CD4-positive, alpha-beta T cell treated with Interleukin-15 for 1 hour (primary cell): ENCODE measurements around the gene IFI30.

Experiments used
- DNase-seq: peaks from one replicate; pipeline ENCODE4 v3.0.0-alpha.2; 2020

IFI30 gene

DNA sequence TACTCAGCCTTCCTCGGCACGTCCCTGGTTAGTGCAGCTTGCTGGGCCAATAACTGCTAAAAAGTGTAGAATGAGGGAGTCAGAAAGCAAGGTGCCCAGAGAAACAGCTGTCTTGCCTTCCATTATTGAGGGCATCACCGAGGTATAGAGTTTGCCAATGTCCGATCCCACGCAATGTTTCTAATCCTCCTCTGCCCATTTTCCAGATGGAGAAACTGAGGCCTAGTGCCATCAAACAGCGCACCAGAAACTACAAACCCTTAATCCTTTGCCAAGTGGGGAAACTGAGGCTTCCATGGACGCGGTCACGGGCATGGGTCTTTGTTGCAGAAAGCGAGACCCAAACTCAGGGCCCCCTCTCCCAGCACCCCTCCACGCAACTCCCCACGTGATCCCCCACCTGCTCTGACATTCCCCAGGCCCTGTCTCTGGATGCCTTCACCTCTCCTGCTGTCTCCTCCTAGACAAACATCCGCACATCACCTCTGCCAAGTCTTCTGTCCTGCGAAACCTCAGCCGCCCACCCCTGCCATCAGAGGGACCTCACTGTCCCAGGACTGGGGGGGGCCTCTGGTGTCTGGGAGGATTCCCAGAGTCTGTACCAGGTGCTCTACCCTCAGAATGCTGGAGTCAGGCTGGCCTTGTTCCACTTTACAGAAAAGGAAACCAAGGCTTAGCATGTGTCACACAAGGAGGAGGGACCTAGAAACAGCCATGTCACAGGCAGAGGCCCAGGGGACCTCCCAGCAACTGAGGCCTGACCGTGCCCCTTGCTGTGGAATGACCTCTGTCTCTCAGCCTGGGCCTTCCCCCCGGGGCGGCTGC, 53.6 kb downstream of the IFI30 start:
- no peak for DNase-seq
